GM10266 (cell line): Measurements from ENCODE around the gene ADRA2C.

Source experiments
- DNase-seq: peaks from one replicate; pipeline ENCODE4 v3.0.0; 2012; ENCODE audit errors: extremely low spot score
- TF ChIP-seq, protein P1 (sequence below): IDR thresholded peaks from 2 replicates; pipeline ENCODE4 v1.5.1; 2012; ENCODE audit warnings: mild to moderate bottlenecking, low read depth; ENCODE audit not compliant: control insufficient read depth, insufficient read depth; ENCODE audit errors: missing control alignments

The ADRA2C gene

DNA sequence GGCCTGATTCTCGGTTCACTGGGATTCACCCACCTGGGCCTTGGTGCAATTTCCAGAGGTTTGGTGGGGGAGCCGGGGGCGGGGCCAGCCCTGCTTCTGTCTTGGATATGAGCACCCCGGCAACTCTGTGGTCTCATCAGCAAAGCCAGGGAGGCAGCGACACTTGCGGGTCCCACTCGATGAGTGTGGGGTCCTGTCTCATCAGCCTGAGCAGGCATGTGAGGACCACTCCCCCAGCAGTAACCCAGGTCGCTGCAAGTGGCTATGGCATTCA, 19.0 kb downstream of the ADRA2C start:
- no peak for DNase-seq
- TF ChIP-seq, protein P1, sequence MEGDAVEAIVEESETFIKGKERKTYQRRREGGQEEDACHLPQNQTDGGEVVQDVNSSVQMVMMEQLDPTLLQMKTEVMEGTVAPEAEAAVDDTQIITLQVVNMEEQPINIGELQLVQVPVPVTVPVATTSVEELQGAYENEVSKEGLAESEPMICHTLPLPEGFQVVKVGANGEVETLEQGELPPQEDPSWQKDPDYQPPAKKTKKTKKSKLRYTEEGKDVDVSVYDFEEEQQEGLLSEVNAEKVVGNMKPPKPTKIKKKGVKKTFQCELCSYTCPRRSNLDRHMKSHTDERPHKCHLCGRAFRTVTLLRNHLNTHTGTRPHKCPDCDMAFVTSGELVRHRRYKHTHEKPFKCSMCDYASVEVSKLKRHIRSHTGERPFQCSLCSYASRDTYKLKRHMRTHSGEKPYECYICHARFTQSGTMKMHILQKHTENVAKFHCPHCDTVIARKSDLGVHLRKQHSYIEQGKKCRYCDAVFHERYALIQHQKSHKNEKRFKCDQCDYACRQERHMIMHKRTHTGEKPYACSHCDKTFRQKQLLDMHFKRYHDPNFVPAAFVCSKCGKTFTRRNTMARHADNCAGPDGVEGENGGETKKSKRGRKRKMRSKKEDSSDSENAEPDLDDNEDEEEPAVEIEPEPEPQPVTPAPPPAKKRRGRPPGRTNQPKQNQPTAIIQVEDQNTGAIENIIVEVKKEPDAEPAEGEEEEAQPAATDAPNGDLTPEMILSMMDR: no peak

DNA sequence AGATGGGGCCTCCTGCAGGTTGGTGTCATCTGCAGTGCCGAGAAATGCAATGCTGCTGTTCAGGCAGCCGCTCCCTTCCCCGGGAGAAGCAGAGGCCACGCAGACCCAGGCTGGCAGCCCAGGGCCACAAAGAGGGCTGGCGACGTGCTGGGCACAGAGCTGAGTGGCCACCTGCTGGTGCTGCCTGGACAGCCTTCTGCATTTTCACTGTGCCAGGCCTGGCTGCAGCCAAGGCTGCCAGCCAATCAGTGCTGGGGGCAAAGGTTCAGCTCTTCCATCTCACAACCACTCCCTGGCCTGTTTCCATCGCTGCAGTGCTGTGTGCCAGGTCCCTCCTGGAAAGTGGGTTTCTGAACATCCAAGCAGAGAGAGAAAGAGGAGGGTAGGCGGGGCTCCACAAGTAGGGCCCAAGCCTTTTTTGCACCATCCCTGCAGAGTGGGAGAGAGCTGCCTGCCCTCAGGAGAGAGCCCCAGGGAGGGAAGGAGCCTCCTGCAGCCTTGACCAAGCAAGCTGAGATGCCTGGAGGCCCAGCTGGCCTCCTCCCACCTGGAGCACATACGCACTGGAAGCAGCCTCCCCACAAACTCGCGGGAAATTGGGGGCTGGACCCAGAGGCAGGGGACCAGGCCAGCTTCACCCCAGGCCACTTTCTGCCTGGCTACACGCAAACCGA, 20.1 kb downstream of the ADRA2C start:
- no peak for DNase-seq
- TF ChIP-seq, protein P1: no peak

DNA sequence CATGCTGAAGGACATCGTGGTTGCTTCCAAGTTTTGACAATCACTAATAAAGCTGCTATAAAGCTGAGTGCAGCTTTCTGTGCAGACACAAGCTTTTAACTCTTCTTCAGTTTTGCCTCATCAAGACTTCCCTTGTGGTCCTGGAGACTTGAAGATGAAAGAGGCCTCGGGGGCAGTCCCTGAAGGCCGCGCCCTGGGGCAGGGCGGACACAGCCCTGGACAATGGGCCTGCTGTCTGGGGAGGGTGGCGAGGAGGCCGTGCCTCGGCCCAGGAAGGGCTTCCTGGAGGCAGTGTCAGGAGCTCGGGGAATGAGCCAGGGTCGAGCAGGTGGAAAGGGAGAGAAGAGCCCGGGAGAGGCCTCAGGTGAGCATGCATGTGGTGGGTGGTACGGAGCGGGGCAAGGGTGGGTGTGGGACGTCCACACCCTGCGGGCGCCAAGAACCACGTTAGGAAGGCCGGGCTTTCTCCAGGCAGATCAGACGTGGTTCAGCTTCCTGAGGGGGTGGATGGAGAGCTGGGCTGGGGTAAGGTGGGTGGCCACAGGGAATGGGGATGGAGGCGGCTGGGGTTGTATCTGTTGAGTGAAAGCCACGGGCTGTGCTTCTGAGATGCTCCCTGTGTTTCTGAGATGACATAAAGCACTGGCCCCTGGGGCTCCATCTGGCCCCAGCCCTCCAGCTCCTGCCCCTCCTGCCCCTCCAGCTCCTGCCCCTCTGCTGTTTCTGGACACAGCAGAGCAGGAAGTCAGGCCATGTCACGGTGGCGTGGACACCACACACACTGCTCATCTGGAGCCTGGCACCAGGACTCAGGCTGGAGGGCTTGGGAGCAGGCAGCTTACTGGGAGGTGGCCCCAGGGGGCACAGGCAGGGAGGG, 21.5 kb downstream of the ADRA2C start:
- TF ChIP-seq, protein P1: no peak
- DNase-seq: no peak

DNA sequence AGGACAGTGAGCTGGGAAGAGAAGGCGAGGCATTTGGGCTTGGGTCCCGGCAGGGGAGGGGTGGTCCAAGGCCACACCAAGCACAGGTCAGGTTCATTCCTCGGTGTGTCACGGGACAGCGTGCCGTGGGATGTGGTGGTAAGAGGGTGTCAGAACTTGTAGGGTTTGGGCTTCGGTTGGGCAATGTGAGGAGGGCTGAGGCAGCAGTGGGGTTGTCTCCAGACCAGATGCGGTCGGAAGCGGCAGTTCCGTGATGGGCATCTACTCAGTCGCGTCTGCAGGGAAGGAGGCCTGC, 22.1 kb downstream of the ADRA2C start:
- no peak for DNase-seq
- TF ChIP-seq, protein P1: no peak

DNA sequence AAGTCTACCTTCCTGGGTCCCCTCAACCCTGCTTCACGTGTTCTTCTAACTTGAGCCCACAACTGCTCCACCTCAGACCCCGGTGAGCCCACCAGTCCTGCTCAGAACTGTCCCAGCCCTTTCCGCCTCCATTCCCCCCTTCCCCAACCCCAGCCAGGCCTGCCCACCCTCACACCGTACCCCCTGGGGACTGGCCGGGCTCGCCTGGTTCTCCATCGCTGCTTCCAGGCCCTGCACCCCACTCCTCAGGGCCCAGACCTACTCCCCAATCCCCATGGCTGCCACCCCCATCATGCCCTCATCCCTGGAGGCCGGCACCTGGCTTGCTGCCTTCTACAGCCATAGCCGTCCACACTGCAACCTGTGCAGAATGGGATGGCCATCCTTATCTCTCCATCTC, 23.4 kb downstream of the ADRA2C start:
- TF ChIP-seq, protein P1: no peak
- no peak for DNase-seq

DNA sequence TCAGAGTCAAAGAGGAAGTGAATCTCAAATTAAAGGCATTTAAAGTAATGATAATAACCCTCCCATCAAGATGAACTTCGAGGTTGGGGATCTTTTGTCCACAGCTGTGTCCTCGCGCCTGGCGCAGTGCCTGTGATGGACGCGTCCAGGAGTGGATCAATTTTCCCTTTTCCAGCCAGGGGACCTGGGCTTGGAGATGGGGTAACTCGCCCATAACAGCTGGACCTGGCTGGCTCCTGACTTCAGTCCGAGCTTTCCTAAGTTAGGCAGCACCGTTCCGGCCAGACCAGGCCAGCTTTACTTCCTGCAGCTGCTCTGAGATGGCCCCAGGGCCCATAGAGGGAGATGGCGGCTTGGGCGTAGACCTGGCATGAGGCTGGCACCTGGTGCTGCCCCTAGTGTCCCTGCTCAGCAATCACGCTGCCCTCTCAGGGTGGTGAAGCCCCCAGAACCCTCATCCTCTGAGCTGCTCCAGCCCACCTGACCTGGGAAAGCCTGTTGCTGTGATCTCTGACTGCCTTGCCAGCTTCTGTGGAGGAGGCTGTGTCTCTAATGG, 23.9 kb downstream of the ADRA2C start:
- TF ChIP-seq, protein P1: no peak

DNA sequence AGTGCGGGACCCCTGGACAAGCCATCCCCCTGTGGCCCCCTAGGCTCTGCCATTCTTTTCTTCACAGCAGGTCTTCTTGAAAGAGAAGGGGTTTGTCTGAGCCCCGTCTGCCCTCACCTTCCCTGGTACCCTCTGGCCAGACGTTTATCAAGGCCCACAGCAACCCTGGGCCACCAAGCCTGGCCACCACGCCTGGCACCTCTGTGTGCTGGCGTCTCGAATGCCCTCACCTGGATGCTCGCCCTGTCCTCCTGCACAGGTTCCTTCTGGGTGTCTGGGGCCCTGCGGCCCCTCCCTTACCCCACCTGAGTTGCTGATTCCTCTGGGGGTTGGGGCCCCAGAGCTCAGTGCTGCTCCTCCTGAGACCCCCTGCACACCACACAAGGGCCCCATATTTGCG, 25.1 kb downstream of the ADRA2C start:
- TF ChIP-seq, protein P1: no peak
- DNase-seq: no peak

More for the DNA sequence above, 23.9 kb downstream of the ADRA2C start:
- DNase-seq: no peak
